Thoracic aorta (tissue), 2 donors: ENCODE results near the gene BMP7. TPM values are rescaled to one million over a fixed set of nuclear protein-coding genes. Genes with fewer than 3 reads are reported as not detected.

Experiments used
- ATAC-seq: fragments of 150-250 bp; one replicate; pipeline ENCODE4 v1.8.0; 2017; ENCODE audit warnings: low read depth; ENCODE audit not compliant: insufficient number of reproducible peaks, low FRiP score
- DNase-seq: peaks from one replicate; pipeline ENCODE4 v3.0.0-alpha.2; 2020; ENCODE audit warnings: low spot score
- H3K27ac ChIP-seq, 2 donors: fragments of 200-600 bp; sonication (generic); 1 replicate in 1 of 2; 2 replicates in 1 of 2; pipeline ENCODE4 v1.5.1; 2016; ENCODE audit warnings: mild to moderate bottlenecking in 2 of 2, moderate library complexity in 2 of 2
- H3K27me3 ChIP-seq: fragments of 200-600 bp; sonication (generic); replicated peaks from 2 replicates; pipeline ENCODE4 v1.6.0; 2016; ENCODE audit warnings: mild to moderate bottlenecking; ENCODE audit not compliant: insufficient read depth
- H3K36me3 ChIP-seq: fragments of 200-600 bp; sonication (generic); one replicate; pipeline ENCODE4 v1.5.1; 2016
- H3K4me1 ChIP-seq, 2 donors: fragments of 200-600 bp; sonication (generic); 1 replicate in 1 of 2; 2 replicates in 1 of 2; pipeline versions ENCODE4 v1.5.1 to v1.6.0; 2016; ENCODE audit warnings: low read depth in 2 of 2, mild to moderate bottlenecking in 1 of 2; ENCODE audit not compliant: control insufficient read depth in 1 of 2
- H3K4me3 ChIP-seq: fragments of 200-600 bp; sonication (generic); 2 replicates; pipeline ENCODE4 v1.5.1; 2016; ENCODE audit warnings: mild to moderate bottlenecking
- H3K9me3 ChIP-seq: fragments of 200-600 bp; sonication (generic); 2 replicates; pipeline ENCODE4 v1.5.1; 2016
- total RNA-seq, 2 donors: library from RNA; depleted of rRNA; stranded (reverse); fragments of >200 nt; gene quantifications; one replicate each; pipeline versions ENCODE4 v1.1.0 to v1.2.3, GENCODE V29; 2016
- TF ChIP-seq, protein P1 (sequence below): fragments of 200-600 bp; sonication (generic); IDR thresholded peaks from one replicate; pipeline ENCODE4 v1.5.1; 2019; ENCODE audit warnings: antibody characterized with exemption

BMP7 gene
- total RNA-seq, 2 donors from 2014 or later = 1.5 TPM; not detected in 1

DNA sequence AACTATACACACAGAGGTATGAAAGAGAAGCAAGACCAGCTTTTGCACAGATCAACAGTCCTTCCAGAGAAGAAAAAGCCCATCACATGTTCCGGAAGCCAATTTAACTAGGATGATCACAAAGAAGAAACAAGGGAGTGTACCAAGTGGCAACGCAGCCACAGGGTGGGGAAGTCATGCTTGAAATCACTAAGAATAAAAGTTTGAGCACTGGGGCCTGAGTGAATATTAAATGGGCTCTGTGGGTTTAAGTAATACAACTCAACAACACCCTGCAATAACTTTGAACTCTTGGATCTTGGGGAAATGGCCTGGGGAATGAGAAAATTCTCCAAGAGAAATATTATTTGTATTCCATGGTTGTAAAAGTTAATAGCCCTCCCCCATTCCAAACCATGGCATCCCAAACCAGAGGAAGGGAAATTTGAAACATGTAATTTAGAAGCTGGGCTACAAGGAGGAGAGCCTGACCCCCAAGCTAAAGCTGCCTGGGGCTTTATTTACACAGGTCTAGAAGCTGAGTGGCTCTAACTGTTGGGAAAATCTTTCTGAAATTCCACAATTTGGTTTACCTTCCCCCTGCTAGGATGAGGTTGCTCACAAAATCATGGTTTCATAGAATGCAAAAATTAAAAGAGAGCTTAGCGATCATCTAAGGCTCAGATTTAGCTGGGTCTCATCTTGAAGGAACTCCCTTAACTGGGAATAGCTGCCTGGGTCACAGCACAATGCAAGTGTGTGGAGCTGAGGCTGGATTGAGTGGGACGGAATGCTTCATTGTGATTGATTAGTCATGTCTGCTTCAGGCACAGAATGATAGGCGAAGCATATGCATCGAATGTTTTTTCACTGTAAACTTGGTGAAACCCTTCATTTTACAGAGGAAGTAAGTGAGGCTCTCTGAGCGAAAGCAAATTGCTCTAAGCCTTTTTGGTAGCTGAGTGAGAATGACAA lies 143.6 kb downstream of the BMP7 start:
- Histone ChIP-seq H3K36me3 (no peaks in the 10 kb centered on the region), H3K27me3 (no peaks in the 10 kb centered on the region), H3K9me3 (no peaks in the 10 kb centered on the region), H3K4me3 (no peak overlapping the region), H3K27ac (no peak overlapping the region), H3K4me1 (no peaks in the 10 kb centered on the region)
- TF ChIP-seq, protein P1, sequence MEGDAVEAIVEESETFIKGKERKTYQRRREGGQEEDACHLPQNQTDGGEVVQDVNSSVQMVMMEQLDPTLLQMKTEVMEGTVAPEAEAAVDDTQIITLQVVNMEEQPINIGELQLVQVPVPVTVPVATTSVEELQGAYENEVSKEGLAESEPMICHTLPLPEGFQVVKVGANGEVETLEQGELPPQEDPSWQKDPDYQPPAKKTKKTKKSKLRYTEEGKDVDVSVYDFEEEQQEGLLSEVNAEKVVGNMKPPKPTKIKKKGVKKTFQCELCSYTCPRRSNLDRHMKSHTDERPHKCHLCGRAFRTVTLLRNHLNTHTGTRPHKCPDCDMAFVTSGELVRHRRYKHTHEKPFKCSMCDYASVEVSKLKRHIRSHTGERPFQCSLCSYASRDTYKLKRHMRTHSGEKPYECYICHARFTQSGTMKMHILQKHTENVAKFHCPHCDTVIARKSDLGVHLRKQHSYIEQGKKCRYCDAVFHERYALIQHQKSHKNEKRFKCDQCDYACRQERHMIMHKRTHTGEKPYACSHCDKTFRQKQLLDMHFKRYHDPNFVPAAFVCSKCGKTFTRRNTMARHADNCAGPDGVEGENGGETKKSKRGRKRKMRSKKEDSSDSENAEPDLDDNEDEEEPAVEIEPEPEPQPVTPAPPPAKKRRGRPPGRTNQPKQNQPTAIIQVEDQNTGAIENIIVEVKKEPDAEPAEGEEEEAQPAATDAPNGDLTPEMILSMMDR = no peak
- ATAC-seq (no peak), DNase-seq (no peak)

DNA sequence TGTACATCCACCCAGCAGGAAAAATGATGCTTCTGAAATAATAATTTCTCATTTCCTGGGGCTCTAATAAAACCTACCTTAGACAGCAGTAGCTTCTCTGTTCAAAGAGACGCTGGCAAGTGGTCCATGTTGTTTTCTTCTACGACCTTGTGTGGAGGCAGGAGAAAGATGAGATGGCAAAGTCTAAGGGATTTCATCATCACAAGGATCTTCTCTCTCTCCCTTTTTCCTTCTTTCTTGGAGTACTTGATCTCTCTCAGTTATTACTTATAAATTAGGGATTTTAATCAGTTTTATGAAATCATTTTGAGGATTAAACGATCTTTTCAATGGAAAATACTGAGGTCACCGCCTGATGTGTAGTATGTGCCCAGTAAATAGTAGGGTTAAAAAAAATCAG lies 147.5 kb downstream of the BMP7 start:
- no peaks in the 10 kb centered on the region for H3K27me3 ChIP-seq
- ATAC-seq (no peak), DNase-seq (no peak)
- no peak overlapping the region for H3K27ac ChIP-seq
- H3K4me1 ChIP-seq = no peaks in the 10 kb centered on the region
- H3K4me3 ChIP-seq = no peak overlapping the region
- H3K9me3 ChIP-seq = no peaks in the 10 kb centered on the region
- TF ChIP-seq, protein P1 = no peak
- H3K36me3 ChIP-seq = no peaks in the 10 kb centered on the region

Other genes starting within 250 kb of the BMP7 start
- not detected for gene SPO11, start 63.2 kb upstream of the BMP7 start, total RNA-seq
- 10 to 100 TPM; 15.0 to 20.4 TPM for gene RAE1, start 84.6 kb upstream of the BMP7 start, total RNA-seq
- gene RBM38, start 124.8 kb upstream of the BMP7 start, total RNA-seq = 10 to 100 TPM in 1 of 2 donors, 1 to 10 TPM in 1; 9.6 to 24.8 TPM